Neuronal stem cell (in vitro differentiated cells): ENCODE results near the gene CCDC127.
"Not testable (repeated sequence)": the region's sequence is repeated elsewhere in the genome, so short reads cannot be mapped to it uniquely, and the experiment has no call there.

Experiments
- DNase-seq: peaks from one replicate; pipeline ENCODE4 v3.0.0-alpha.2; 2013; ENCODE audit warnings: low spot score
- H2AFZ ChIP-seq: one replicate; pipeline ENCODE4 v1.6.1; 2013; ENCODE audit warnings: mild to moderate bottlenecking, low read length, inconsistent platforms
- H2AK5ac ChIP-seq: 2 replicates; pipeline ENCODE4 v1.6.1; 2013; ENCODE audit warnings: low read depth, mild to moderate bottlenecking, inconsistent platforms, low read length, moderate library complexity, mixed read lengths
- H2BK120ac ChIP-seq: 2 replicates; pipeline ENCODE4 v1.6.1; 2013; ENCODE audit warnings: low read depth, mild to moderate bottlenecking, inconsistent platforms, low read length, moderate library complexity, mixed read lengths
- H2BK12ac ChIP-seq: one replicate; pipeline ENCODE4 v1.6.1; 2013; ENCODE audit warnings: low read length, inconsistent platforms
- H2BK15ac ChIP-seq: 2 replicates; pipeline ENCODE4 v1.6.1; 2013; ENCODE audit warnings: mild to moderate bottlenecking, low read length, inconsistent platforms, mixed read lengths
- H2BK5ac ChIP-seq: one replicate; pipeline ENCODE4 v1.6.1; 2013; ENCODE audit warnings: inconsistent platforms, mild to moderate bottlenecking, low read length, moderate library complexity
- H3K14ac ChIP-seq: one replicate; pipeline ENCODE4 v1.6.1; 2013; ENCODE audit warnings: low read length, inconsistent platforms
- H3K18ac ChIP-seq: 2 replicates; pipeline ENCODE4 v1.6.1; 2013; ENCODE audit warnings: low read length, inconsistent platforms
- H3K23ac ChIP-seq: 2 replicates; pipeline ENCODE4 v1.6.1; 2013; ENCODE audit warnings: low read depth, mild to moderate bottlenecking, mixed read lengths, low read length, inconsistent platforms; ENCODE audit not compliant: poor library complexity
- H3K27ac ChIP-seq: replicated peaks from 3 replicates; pipeline ENCODE4 v1.5.1; 2013; ENCODE audit warnings: low read length, inconsistent platforms
- H3K27me3 ChIP-seq, 3 experiments: 2 replicates each; pipeline ENCODE4 v1.6.1; 2013; ENCODE audit warnings: low read length in 3 of 3, mild to moderate bottlenecking in 2 of 3, inconsistent platforms in 1 of 3, low read depth in 1 of 3, mixed read lengths in 1 of 3, moderate library complexity in 1 of 3; ENCODE audit not compliant: control insufficient read depth in 3 of 3, insufficient read depth in 3 of 3
- H3K36me3 ChIP-seq, 2 donors: replicated peaks in 1 of 2; 2 replicates each; pipeline ENCODE4 v1.6.1; 2013; ENCODE audit warnings: low read length in 2 of 2; ENCODE audit not compliant: control insufficient read depth in 2 of 2, insufficient read depth in 2 of 2
- H3K4ac ChIP-seq: 2 replicates; pipeline ENCODE4 v1.6.1; 2013; ENCODE audit warnings: inconsistent platforms, mild to moderate bottlenecking, low read length, moderate library complexity
- H3K4me1 ChIP-seq, 2 donors: 1 replicate in 1 of 2; 2 replicates in 1 of 2; pipeline ENCODE4 v1.6.1; 2013; ENCODE audit warnings: low read length in 2 of 2, low read depth in 1 of 2; ENCODE audit not compliant: control insufficient read depth in 2 of 2, insufficient read depth in 1 of 2
- H3K4me2 ChIP-seq: one replicate; pipeline ENCODE4 v1.6.1; 2013; ENCODE audit warnings: mild to moderate bottlenecking, low read length, inconsistent platforms; ENCODE audit not compliant: insufficient read depth, poor library complexity, severe bottlenecking
- H3K4me3 ChIP-seq, 2 donors: 2 replicates each; pipeline ENCODE4 v1.5.1; 2013; ENCODE audit warnings: low read length in 2 of 2, mild to moderate bottlenecking in 2 of 2, inconsistent platforms in 1 of 2, moderate library complexity in 1 of 2
- H3K79me1 ChIP-seq: one replicate; pipeline ENCODE4 v1.6.1; 2013; ENCODE audit warnings: low read depth, mild to moderate bottlenecking, inconsistent platforms, low read length, moderate library complexity
- H3K9ac ChIP-seq: one replicate; pipeline ENCODE4 v1.6.1; 2013; ENCODE audit warnings: mild to moderate bottlenecking, low read depth, low read length, inconsistent platforms; ENCODE audit not compliant: poor library complexity
- H3K9me3 ChIP-seq, 2 donors: replicated peaks in 1 of 2; 2 replicates each; pipeline versions ENCODE3 to v1.6.1; 2013; ENCODE audit warnings: low read length in 2 of 2, mild to moderate bottlenecking in 2 of 2, inconsistent platforms in 1 of 2, low read depth in 1 of 2, mixed read lengths in 1 of 2, moderate library complexity in 1 of 2; ENCODE audit not compliant: control insufficient read depth in 2 of 2, insufficient read depth in 1 of 2
- H4K8ac ChIP-seq: one replicate; pipeline ENCODE4 v1.6.1; 2013; ENCODE audit warnings: low read depth, mild to moderate bottlenecking, inconsistent platforms, low read length, moderate library complexity
- H4K91ac ChIP-seq: one replicate; pipeline ENCODE4 v1.6.1; 2013; ENCODE audit warnings: low read length, low read depth, mild to moderate bottlenecking, inconsistent platforms; ENCODE audit not compliant: poor library complexity
- WGBS, 2 donors: extraction: QIAGEN DNeasy Blood & Tissue Kit; methylation state at CpG; one replicate each; pipeline ENCODE4 v1.1.7; 2013; ENCODE audit warnings: missing lambda C conversion rate in 2 of 2, mixed read lengths in 1 of 2; ENCODE audit not compliant: insufficient read length in 2 of 2, insufficient replicate concordance in 1 of 2; ENCODE audit errors: extremely low coverage in 2 of 2; 5-methylcytosine and 5-hydroxymethylcytosine counted together

The CCDC127 gene

DNA sequence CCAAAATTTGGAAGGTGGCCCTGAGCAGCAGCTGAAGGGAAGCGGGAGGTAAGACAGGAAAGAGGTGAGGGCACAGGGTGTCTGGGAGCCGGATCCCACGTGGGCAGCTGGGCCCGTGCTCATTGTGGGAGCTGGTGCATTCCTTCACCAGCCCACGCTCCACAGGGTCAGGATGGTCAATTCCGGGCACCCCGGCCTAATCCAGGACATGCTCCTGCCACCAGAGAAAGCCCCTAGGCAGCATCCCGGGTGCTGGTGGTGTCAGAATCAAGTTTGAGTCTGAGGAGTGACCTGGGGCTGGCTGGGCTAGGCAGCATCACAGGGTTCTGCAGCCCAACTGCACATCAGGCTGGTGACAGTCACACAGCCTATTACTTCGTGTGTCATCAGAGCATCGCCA is 46.4 kb upstream of the CCDC127 start:
- no peak for DNase-seq
- no CpG with 5 or more reads among the region's 10 CpGs for WGBS, 2 donors

DNA sequence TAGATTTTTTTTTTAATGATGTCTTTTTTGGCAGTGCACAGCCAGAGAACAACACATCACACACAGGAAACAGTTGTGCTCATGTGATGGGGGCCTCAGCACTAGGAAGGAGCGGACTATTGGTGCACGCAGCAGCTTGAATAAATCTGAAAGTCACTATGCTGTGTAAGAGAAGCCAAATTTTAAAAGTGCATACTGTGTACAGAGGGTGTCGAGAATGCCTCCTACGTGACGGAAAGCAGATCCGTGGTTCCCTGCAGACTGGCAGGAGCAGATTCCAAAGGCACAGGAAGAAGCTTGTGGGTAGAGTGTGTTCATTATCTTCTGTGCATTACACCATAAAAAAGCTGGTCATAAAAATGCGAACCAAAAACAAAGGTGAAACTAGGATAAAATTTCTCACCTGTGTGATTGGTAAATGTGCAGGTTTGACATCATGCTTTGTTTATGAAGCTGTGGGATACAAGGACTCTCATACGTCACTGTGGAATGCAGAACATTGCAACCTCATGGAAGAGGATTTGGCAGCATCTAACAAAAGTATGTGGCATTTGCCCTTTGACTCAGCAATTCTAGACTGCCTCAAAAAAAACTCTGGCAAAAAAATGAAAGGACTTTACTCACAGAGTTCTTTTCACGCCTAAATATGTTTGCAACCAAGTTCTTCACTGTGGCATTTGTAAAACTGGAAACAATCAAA is 45.5 kb upstream of the CCDC127 start:
- H3K9me3 ChIP-seq, H3K27ac ChIP-seq, H3K4me1 ChIP-seq, H3K4me2 ChIP-seq, H3K27me3 ChIP-seq, H3K79me1 ChIP-seq, H3K14ac ChIP-seq, H2BK120ac ChIP-seq, H3K9ac ChIP-seq, H3K4me3 ChIP-seq, H2BK12ac ChIP-seq, H3K18ac ChIP-seq, H2AFZ ChIP-seq, DNase-seq, H4K8ac ChIP-seq, H2AK5ac ChIP-seq, H4K91ac ChIP-seq, H2BK5ac ChIP-seq, H3K23ac ChIP-seq, H3K4ac ChIP-seq, H2BK15ac ChIP-seq: not testable (repeated sequence)
- WGBS, 2 donors, result no CpG with 5 or more reads among the region's 9 CpGs
- H3K36me3 ChIP-seq, result peaks cover 14 to 31% of the 10 kb centered on the region in 2 donors

More for the DNA sequence above, 46.4 kb upstream of the CCDC127 start:
- Histone ChIP-seq H2BK120ac (no peak overlapping the region), H2AFZ (no peak overlapping the region), H3K4me3 (no peak overlapping the region), H3K9ac (no peak overlapping the region), H3K18ac (no peak overlapping the region), H3K4me2 (no peak overlapping the region), H3K9me3 (no peaks in the 10 kb centered on the region), H2BK5ac (no peak overlapping the region), H3K79me1 (no peaks in the 10 kb centered on the region), H3K27ac (no peak overlapping the region), H3K23ac (no peak overlapping the region), H3K27me3 (no peaks in the 10 kb centered on the region), H3K36me3 (peaks cover 14 to 30% of the 10 kb centered on the region in 2 donors), H4K91ac (no peak overlapping the region), H4K8ac (no peak overlapping the region), H3K4ac (no peak overlapping the region), H2BK15ac (no peak overlapping the region), H3K14ac (no peak overlapping the region), H3K4me1 (no peaks in the 10 kb centered on the region), H2AK5ac (no peak overlapping the region), H2BK12ac (no peak overlapping the region)

GRCh38 chr5:257148-257547 is 39.2 kb upstream of the CCDC127 start:
- Histone ChIP-seq H3K23ac (no peak overlapping the region), H3K27ac (no peak overlapping the region), H4K91ac (no peak overlapping the region), H2AFZ (no peak overlapping the region), H2BK15ac (no peak overlapping the region), H3K27me3 (no peaks in the 10 kb centered on the region), H3K4me1 (no peaks in the 10 kb centered on the region), H3K9ac (no peak overlapping the region), H4K8ac (no peak overlapping the region), H2BK12ac (no peak overlapping the region), H2BK120ac (no peak overlapping the region), H3K4ac (no peak overlapping the region), H3K9me3 (peaks cover 2 to 12% of the 10 kb centered on the region in 2 donors), H3K79me1 (peaks cover 3% of the 10 kb centered on the region), H3K4me3 (no peak overlapping the region), H3K14ac (no peak overlapping the region), H2BK5ac (no peak overlapping the region), H3K36me3 (peaks cover 19 to 52% of the 10 kb centered on the region in 2 donors), H3K18ac (no peak overlapping the region), H3K4me2 (no peak overlapping the region), H2AK5ac (no peak overlapping the region)
- DNase-seq, result no peak
- no CpG with 5 or more reads among the region's 13 CpGs for WGBS, 2 donors

GRCh38 chr5:256347-256746 is 38.4 kb upstream of the CCDC127 start:
- H2BK120ac ChIP-seq, H4K8ac ChIP-seq, H3K79me1 ChIP-seq, H2BK5ac ChIP-seq, DNase-seq, H3K14ac ChIP-seq, H3K4me1 ChIP-seq, H3K23ac ChIP-seq, H2BK12ac ChIP-seq, H3K4me2 ChIP-seq, H4K91ac ChIP-seq, H2BK15ac ChIP-seq, H2AFZ ChIP-seq, H3K27ac ChIP-seq, H3K4ac ChIP-seq, H3K9ac ChIP-seq, H3K27me3 ChIP-seq, H3K18ac ChIP-seq, H3K4me3 ChIP-seq, H2AK5ac ChIP-seq: not testable (repeated sequence)
- WGBS, 2 donors, result no CpG with 5 or more reads among the region's 8 CpGs
- Histone ChIP-seq H3K36me3 (peaks cover 22 to 58% of the 10 kb centered on the region in 2 donors), H3K9me3 (peaks cover 2 to 12% of the 10 kb centered on the region in 2 donors)
